ENCODE results near the gene ATP13A4. TPM values are rescaled to one million over a fixed set of nuclear protein-coding genes. Genes with fewer than 3 reads are reported as not detected.

The ATP13A4 gene
- total RNA-seq, 2 donors from 2014 or later = 7.9 to 14.3 TPM

GRCh38 chr3:193502871-193503270 is 51.8 kb downstream of the ATP13A4 start:
- no peak for DNase-seq
- Histone ChIP-seq H3K4me1 (no peaks in the 10 kb centered on the region), H3K4me3 (no peak overlapping the region), H3K27me3 (no peaks in the 10 kb centered on the region), H3K9me3 (no peaks in the 10 kb centered on the region), H3K27ac (no peak overlapping the region), H3K36me3 (replicated peaks in 1 of 2; ENCODE audit: insufficient read depth in 1 of 2, low read depth in 2 of 2) (no peaks in the 10 kb centered on the region)
- no peak for ATAC-seq
- 53 to 55% methylated on average over 4 of the region's 4 CpGs for WGBS, 2 donors
- intact Hi-C loops (cut with DNase I) = no loop called here
- TF ChIP-seq POLR2A (IDR thresholded peaks at IDR 0.05) = no peak
- TF ChIP-seq, protein P1, sequence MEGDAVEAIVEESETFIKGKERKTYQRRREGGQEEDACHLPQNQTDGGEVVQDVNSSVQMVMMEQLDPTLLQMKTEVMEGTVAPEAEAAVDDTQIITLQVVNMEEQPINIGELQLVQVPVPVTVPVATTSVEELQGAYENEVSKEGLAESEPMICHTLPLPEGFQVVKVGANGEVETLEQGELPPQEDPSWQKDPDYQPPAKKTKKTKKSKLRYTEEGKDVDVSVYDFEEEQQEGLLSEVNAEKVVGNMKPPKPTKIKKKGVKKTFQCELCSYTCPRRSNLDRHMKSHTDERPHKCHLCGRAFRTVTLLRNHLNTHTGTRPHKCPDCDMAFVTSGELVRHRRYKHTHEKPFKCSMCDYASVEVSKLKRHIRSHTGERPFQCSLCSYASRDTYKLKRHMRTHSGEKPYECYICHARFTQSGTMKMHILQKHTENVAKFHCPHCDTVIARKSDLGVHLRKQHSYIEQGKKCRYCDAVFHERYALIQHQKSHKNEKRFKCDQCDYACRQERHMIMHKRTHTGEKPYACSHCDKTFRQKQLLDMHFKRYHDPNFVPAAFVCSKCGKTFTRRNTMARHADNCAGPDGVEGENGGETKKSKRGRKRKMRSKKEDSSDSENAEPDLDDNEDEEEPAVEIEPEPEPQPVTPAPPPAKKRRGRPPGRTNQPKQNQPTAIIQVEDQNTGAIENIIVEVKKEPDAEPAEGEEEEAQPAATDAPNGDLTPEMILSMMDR (IDR thresholded peaks at IDR 0.05) = no peak

DNA sequence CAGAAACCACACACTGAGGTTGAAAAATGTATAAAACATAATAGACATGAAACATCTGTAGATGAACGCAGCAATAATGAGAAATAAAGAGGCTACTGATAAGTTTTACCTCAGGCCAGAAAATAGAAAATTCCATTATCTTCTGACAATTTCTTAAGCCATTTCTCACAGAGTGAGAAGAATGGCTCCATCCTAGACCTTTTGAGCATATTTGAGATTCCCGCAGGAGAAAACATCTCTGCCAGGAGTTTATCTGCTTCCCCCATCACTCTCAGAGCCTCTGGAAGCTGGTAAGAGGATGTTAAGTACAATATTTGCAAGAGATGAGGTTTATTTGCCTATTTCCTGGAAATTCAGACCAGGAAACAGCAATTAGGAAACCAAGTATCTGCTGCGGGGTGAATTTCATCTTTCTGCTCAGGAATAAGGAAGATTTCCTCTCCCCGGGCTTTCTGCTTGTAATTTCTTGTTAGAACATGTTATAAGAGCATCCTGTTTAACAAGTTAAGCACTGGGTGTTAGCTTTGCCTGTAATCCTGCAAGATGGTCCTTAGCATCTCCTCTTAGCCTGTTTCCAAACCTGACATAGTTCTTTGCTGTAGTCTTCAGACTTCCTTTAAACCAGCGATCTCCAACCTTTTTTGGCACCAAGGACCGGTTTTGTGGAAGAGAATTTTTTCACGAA is 54.8 kb downstream of the ATP13A4 start:
- ATAC-seq = no peak
- WGBS, 2 donors = 74 to 76% methylated on average over 7 of the region's 7 CpGs
- intact Hi-C loops (cut with DNase I) = no loop called here
- TF ChIP-seq, protein P1 (IDR thresholded peaks at IDR 0.05) = no peak
- TF ChIP-seq POLR2A (IDR thresholded peaks at IDR 0.05) = no peak
- H3K36me3 ChIP-seq (replicated peaks in 1 of 2; ENCODE audit: insufficient read depth in 1 of 2, low read depth in 2 of 2) = no peaks in the 10 kb centered on the region
- no peak for DNase-seq
- H3K4me1 ChIP-seq = no peaks in the 10 kb centered on the region
- no peaks in the 10 kb centered on the region for H3K9me3 ChIP-seq
- no peak overlapping the region for H3K27ac ChIP-seq
- H3K4me3 ChIP-seq = no peak overlapping the region
- no peaks in the 10 kb centered on the region for H3K27me3 ChIP-seq

DNA sequence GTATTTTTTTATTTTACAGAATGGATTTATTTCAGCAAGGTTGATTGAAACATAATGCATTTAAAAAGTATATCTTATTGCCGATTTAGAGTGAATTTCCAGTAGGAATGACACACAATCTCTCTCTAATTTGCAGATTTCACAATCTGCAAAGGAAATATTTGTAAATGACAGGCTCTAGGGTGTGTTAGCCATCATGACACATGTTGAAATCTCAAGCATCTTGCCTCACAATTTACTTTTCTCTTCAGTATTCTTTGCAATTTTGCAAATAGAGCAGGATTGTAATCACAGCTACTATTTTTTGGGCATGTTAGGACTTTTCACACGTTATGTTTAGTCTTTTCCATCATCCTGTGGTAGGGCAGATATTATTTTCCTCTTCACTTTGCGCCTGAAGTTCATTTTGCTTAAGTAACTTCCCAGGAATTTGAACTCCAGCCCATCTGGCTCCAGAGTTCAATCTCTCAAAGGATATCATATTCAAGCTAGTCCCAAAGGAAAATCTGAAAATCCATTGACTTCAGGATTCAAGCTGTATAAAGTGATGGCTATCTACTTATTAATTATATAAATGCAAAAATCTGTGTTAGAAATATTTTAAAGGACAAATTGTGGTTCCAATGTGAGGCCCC is 55.4 kb downstream of the ATP13A4 start:
- Histone ChIP-seq H3K36me3 (replicated peaks in 1 of 2; ENCODE audit: insufficient read depth in 1 of 2, low read depth in 2 of 2) (no peaks in the 10 kb centered on the region), H3K27ac (no peak overlapping the region), H3K27me3 (no peaks in the 10 kb centered on the region), H3K4me3 (no peak overlapping the region), H3K4me1 (no peaks in the 10 kb centered on the region), H3K9me3 (no peaks in the 10 kb centered on the region)
- ATAC-seq (no peak), DNase-seq (no peak)
- TF ChIP-seq, protein P1 (IDR thresholded peaks at IDR 0.05) = no peak
- no peak for TF ChIP-seq POLR2A (IDR thresholded peaks at IDR 0.05)
- intact Hi-C loops (cut with DNase I) = no loop called here
- 64 to 71% methylated on average over 3 of the region's 3 CpGs for WGBS, 2 donors

GRCh38 chr3:193498215-193498614 is 56.5 kb downstream of the ATP13A4 start:
- Histone ChIP-seq H3K9me3 (no peaks in the 10 kb centered on the region), H3K27me3 (no peaks in the 10 kb centered on the region), H3K4me1 (no peaks in the 10 kb centered on the region), H3K27ac (no peak overlapping the region), H3K4me3 (no peak overlapping the region), H3K36me3 (replicated peaks in 1 of 2; ENCODE audit: insufficient read depth in 1 of 2, low read depth in 2 of 2) (no peaks in the 10 kb centered on the region)
- ATAC-seq = no peak
- no peak for DNase-seq
- TF ChIP-seq POLR2A (IDR thresholded peaks at IDR 0.05) = no peak
- TF ChIP-seq, protein P1 (IDR thresholded peaks at IDR 0.05) = no peak
- intact Hi-C loops (cut with DNase I) = no loop called here
- WGBS, 2 donors = 80 to 82% methylated on average over 3 of the region's 3 CpGs

DNA sequence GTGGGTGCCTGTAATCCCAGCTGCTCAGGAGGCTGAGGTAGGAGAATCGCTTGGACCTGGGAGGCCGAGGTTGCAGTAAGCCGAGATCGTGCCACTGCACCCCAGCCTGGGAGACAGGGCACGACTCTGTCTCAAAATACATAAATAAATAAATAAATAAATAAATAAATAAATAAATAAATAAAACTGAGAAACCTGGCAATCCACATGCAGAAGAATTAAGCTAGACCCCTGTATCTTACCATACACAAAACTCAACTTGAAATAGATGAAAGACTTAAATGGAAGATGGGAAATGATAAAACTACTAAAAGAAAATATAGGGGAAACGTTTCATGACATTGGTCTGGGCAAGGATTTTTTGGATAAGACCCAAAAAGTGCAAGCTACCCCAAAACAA is 58.0 kb downstream of the ATP13A4 start:
- no peak overlapping the region for H3K4me3 ChIP-seq
- H3K27me3 ChIP-seq = no peaks in the 10 kb centered on the region
- WGBS, 2 donors = 85 to 88% methylated on average over 6 of the region's 6 CpGs
- H3K9me3 ChIP-seq = no peaks in the 10 kb centered on the region
- no peak for TF ChIP-seq POLR2A (IDR thresholded peaks at IDR 0.05)
- TF ChIP-seq, protein P1 (IDR thresholded peaks at IDR 0.05) = no peak
- intact Hi-C loops (cut with DNase I) = no loop called here
- no peak overlapping the region for H3K27ac ChIP-seq
- ATAC-seq (no peak), DNase-seq (no peak)
- H3K36me3 ChIP-seq (replicated peaks in 1 of 2; ENCODE audit: insufficient read depth in 1 of 2, low read depth in 2 of 2) = no peaks in the 10 kb centered on the region
- peaks cover 9% of the 10 kb centered on the region for H3K4me1 ChIP-seq
